ENCODE data around the gene OR2A1.
"Not testable (repeated sequence)": the region's sequence is repeated elsewhere in the genome, so short reads cannot be mapped to it uniquely, and the experiment has no call there.

OR2A1 gene

DNA sequence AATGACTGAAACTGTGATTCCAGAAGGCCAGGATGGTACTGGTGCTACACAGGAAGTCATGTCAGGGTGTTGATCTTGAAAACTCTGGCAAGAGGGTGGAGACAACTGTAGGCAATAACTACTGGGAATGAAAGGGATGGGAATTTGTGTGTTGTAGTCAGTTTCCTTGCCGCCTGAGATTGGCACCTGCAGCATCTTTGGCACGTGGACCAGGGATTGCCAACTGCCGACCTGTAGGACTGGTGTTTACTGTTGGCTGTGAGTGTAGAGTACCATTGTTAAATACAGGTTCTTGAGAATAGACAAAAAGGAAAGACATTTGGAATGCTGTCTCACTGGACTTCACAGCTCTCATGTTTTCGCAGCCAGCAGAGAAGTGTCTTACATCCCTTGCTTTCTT is 11.1 kb downstream of the OR2A1 start:
- not testable (repeated sequence) for DNase-seq (ENCODE audit: low read depth)

DNA sequence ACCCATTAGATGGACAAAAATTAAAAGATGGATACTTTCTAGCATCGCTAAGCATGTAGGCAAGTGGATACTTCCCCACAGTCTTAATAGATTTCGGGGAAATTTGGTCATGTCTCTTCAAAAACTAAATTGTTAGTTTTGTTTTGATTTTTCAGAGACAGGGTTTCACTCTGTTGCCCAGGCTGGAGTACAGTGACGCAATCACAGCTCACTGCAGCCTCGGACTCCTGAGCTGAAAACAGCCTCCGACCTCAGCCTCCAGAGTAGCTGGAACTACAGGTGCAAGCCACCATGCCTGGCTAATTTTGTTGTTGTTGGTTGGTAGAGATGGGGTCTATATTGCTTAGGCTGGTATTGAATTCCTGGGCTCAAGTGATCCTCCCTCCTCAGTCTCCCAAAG is 13.6 kb downstream of the OR2A1 start:
- DNase-seq (ENCODE audit: low read depth), result not testable (repeated sequence)

DNA sequence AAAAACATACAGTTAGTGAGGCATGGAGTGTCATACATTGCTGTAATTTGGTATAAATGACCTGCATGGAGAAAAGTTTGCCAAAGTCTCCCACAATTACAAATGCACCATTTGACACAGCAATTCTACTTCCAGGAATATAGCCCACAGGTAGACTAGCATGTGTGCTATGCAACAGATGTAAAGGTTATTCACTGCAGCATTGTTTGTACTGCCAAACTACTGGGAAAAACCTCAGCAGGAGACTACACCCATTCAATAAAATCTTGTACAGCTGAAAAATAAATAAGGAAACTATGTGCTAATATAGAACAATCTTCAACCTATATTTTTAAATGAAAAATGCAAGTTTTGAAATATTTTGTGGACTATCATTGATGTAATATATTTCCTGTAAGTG is 17.8 kb downstream of the OR2A1 start:
- DNase-seq (ENCODE audit: low read depth), result not testable (repeated sequence)

DNA sequence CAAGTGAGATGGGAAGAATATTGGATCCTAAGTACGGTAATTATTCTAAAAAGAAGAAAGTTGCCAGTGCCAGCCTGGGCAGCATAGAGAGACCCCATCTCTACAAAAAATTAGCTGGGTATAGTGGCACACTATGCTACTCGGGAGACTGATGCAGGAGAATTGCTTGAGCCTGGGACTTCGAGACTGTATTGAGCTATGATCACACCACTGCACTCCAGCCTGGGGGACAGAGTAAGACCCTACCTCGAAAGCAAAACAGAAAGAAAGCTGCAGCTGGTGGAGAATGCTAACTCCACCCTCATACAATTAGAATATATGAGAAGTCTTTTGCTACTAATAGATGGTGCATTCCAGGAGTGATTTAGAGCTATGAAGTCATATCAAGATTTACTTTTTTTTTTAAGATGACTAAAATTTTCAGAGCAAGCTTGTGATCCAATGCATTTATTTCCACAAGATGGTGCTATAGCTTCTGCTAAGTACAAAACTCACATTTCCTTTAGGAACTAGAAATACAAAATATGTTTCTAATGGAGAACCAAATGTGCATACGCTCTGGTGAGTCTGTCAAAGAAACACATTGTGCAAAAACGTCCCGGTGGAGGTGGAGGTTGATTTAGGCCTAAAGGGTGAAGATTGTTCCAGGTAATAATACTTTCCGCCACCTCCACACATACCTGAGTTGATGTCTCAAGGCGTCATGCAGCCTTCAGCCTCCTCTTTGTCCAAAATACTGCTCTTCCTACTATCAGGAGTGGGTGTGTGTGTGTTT is 19.2 kb downstream of the OR2A1 start:
- not testable (repeated sequence) for DNase-seq (ENCODE audit: low read depth)

DNA sequence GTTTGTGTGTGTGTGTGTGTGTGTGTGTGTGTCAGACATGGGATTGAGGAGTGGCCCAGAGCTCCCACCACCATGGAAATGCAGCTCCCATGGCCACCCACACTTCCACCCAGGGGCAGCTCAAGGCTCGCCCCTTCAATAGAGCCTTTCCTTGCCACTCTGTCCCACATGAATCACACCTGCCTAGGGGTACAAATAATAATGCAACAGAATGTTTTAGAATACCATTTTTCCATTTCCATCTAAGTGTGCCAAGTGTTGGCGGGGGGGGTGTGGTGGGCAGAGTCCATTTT is 19.7 kb downstream of the OR2A1 start:
- not testable (repeated sequence) for DNase-seq (ENCODE audit: low read depth)

DNA sequence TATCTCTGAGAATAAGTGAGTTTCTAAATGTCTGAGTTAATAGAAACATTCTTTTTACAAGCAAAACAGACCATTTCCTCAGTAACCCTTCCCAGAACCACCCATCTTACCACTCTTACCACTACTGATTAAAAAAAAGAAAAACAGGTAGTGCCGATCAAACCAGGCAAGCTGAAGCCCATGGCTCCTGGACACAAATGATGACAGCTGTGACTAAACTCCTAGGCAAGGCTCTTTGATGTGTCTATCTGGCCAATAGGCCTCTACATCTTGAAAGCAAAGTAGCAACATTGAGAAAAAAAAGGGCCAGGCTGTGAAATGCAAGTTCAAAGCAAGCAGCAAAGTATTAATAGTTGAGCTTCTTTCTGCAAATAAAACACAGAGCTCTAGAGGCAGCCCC is 36.4 kb downstream of the OR2A1 start:
- DNase-seq (ENCODE audit: low read depth), result not testable (repeated sequence)

DNA sequence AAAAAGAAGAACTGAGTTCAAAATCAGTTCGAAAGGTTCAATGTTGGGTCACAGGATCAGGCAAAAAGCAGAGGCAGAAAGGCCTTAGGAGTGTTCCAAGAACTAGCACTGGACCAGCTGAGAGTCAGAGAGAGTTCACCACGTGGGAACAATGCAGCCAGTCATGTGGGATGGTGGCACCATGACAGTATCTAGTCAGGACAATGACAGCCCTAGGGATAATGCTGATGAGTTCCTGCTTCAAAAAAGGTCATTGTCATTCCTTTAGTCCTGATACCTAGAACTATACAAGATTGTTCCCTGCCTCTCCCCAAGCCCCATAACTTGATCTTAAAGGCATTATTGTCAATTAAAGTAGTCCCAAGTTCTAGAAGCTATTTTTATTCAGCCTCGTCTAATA is 39.4 kb downstream of the OR2A1 start:
- DNase-seq (ENCODE audit: low read depth), result not testable (repeated sequence)

DNA sequence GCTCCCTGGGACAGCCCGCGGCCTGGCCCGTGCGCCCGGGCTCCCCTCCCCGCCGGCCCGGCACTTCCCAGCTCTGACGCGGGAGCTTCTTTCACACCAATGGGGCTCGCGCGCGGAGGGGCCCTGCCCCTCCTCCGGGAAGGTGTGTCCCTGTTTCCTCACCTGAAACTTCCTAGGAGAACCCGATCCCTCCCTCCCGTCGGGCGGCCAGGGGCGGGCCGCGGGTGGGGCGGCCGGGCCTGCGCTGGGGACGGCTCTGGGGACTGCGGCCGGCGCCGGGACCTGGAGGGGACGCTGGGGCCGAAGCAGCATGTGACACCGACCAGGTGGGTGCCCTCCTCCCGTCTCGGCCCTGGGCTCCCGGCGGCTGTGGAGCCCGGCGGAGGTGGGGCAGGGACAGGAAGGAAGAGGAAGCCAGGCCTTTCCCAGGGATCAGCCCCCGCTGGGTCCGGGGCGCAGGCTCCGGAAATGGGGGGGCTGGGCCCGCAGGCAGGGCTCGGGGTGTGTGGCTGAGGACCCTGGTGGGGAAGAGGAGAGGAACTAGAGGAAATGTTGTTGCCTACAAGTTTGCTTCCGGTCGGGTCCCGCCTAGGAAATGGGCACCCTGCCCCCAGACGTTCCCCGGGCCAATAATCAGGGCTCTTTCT is 43.1 kb downstream of the OR2A1 start, which contains the start of gene ARHGEF5:
ARHGEF5 (plus strand) TSS at position 227 of the 647 bp plus-strand sequence. CDS start 7,268 bp downstream, outside the sequence.
- DNase-seq (ENCODE audit: low read depth), result not testable (repeated sequence)

DNA sequence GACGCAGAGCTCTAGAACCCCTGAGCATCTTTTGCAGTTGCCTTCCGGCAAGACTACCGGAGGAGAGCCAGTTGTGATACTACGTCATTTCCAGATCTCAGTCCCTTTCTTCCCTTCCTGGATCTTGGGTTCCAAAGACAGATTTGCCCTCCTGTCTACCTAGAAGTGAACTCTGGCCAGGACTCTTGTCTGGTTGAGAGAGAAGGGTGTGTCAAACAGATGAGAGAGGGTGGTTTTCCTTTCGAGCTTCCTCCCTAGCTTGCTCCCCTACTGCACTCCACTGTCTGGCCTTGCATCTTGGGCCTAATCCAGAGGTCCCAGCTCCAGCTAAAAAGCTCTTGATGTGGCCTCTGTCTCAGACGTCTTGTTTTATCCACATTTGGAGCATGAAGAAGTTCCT is 44.0 kb downstream of the OR2A1 start:
- DNase-seq (ENCODE audit: low read depth), result not testable (repeated sequence)

DNA sequence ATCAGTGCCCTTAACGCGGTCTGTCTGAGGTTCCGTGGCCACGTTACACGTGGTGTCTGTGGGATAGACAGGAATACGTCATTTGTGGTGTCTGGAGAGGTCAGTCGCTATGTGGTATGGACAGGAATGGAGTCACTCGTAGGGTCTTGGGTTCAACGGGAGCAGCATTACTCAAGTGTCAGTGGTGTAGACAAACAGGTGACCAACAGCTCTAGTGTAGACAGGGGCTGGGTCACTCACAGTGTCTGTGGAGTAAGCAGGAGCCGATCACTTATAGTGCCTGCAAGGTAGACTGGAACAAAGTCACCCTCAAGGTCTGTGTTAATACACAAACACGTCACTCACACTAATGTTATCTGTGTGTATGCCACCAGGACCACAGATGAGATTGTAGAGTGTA is 44.6 kb downstream of the OR2A1 start:
- not testable (repeated sequence) for DNase-seq (ENCODE audit: low read depth)

DNA sequence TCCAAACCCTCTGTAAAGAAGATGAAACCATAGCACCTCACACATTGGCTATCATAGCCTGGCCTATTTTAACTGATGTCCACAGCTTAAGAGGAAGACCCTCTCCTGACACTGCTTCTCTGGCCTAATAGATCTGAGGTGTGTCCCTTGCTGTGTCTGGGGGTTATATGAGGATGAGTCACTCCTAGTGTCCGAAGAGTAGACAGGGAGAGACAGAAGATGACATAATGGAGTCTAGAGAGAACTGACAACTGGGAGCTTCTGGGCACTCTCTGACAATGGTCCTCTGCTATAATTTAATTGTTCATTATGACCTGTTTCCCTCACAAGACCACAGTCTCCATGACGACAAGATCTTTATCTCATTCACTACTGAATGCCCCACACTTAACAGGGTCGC is 49.8 kb downstream of the OR2A1 start:
- not testable (repeated sequence) for DNase-seq (ENCODE audit: low read depth)

DNA sequence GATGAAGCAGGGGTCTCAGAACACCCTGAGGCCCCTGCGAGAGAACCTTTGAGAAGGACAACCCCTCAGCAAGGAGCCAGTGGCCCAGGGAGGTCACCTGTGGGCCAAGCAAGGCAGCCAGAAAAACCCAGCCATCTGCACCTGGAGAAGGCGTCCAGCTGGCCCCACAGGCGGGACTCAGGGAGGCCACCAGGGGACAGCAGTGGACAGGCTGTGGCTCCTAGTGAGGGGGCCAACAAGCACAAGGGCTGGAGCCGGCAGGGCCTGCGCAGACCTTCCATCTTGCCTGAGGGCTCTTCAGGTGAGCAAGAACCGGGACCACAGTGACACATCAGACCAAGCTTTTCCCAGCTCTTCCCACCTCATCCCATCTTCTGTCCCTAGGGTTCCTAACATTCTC is 53.3 kb downstream of the OR2A1 start:
- DNase-seq (ENCODE audit: low read depth), result not testable (repeated sequence)

DNA sequence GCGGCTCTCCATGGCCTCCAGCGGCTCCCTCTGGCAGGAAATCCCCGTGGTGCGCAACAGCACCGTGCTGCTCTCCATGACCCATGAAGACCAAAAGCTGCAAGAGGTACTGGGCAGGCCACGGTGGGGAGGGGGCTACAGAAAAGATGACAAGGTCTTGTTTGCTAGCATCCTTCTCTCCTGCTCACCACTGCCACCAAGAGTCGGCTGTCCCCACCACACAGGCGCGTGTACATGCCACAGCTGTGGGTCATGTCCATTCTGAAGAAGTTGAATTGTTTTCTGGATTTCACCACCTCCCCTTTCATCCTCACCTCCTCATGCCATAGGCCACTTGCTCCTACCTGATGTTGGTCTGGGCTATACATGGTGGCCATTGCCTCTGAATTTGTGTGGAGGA is 55.0 kb downstream of the OR2A1 start:
- DNase-seq (ENCODE audit: low read depth), result not testable (repeated sequence)

DNA sequence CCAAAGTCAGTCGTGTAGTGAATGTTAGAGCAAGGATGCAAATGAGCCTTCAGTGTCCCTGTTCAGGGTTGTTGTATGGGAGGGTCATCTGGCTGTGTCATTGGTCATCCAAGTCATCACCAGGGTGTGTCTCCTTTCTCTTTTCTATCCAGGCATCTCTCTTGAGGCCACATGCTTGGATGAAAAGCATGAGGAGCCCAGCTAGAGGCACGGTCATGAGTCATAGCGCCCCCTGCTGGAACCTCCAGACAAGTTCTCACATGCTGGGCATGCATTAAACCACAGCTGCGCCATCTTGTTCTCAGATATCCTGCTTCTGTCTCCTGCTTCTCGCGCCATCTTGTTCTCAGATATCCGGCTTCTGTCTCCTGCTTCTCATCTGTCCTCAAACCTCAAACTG is 57.0 kb downstream of the OR2A1 start:
- not testable (repeated sequence) for DNase-seq (ENCODE audit: low read depth)
